Right lobe of liver (tissue), 4 donors: Measurements from ENCODE around the gene WTAP.

Experiments
- CTCF ChIP-seq, 4 donors: fragments of 200-600 bp in 3 of 4; fragments of 450-650 bp in 1 of 4; IDR thresholded peaks; one replicate each; pipeline versions ENCODE4 v1.5.1 to v1.8.0; 2016 to 2022; ENCODE audit warnings: antibody characterized with exemption in 4 of 4, mild to moderate bottlenecking in 2 of 4
- POLR2A ChIP-seq: fragments of 450-650 bp; IDR thresholded peaks from one replicate; pipeline ENCODE4 v1.6.1; 2017; ENCODE audit warnings: antibody characterized with exemption, mild to moderate bottlenecking
- donor health status: DM: no; HTN: no; CAD: no.
- donor health status: DM: no; HTN: no; CAD: no.
- donor health status: DM: no; HTN: yes; CAD: no.

GRCh38 chr6:159723259-159723658 is 4.0 kb upstream of the WTAP start:
- TF ChIP-seq POLR2A (no peak), CTCF (IDR thresholded peaks at IDR 0.05) (no peak)
